Liver (tissue), 3 donors: ENCODE measurements around the gene EPC2.
"Not testable (repeated sequence)": the region's sequence is repeated elsewhere in the genome, so short reads cannot be mapped to it uniquely, and the experiment has no call there.

ENCODE experiments used
- CTCF ChIP-seq: fragments of 150-350 bp; IDR thresholded peaks from 2 replicates; pipeline ENCODE4 v1.5.1; 2017; ENCODE audit warnings: improper control_type of control experiment, low read depth, low read length; ENCODE audit not compliant: missing input control
- JUND ChIP-seq, 2 donors: IDR thresholded peaks; 2 replicates each; pipeline ENCODE4 v1.6.1; 2016; ENCODE audit warnings: antibody characterized with exemption in 2 of 2
- REST ChIP-seq: IDR thresholded peaks from 2 replicates; pipeline ENCODE4 v1.6.1; 2016; ENCODE audit warnings: antibody characterized with exemption, mild to moderate bottlenecking
- RXRA ChIP-seq, 2 donors: IDR thresholded peaks; 2 replicates each; pipeline ENCODE4 v1.6.1; 2017 to 2018; ENCODE audit warnings: antibody characterized with exemption in 2 of 2, mild to moderate bottlenecking in 1 of 2
- TAF1 ChIP-seq: conservative IDR thresholded peaks from 2 replicates; pipeline ENCODE4 v1.6.1; 2016; ENCODE audit warnings: antibody characterized with exemption, mild to moderate bottlenecking
- YY1 ChIP-seq: IDR thresholded peaks from 2 replicates; pipeline ENCODE4 v1.6.1; 2016; ENCODE audit warnings: antibody characterized with exemption, mild to moderate bottlenecking
- donor health status: healthy.
- donor health status: healthy.

- TF ChIP-seq CTCF; REST; TAF1; RXRA (IDR thresholded peaks at IDR 0.05); YY1; JUND (IDR thresholded peaks at IDR 0.05): not testable (repeated sequence)
These were observed 37.3 kb downstream of the EPC2 start for GRCh38 chr2:148681862-148682261.
